Retinal pigment epithelial cell (primary cell): ENCODE measurements around the gene MED31.
"Not testable (repeated sequence)": the region's sequence is repeated elsewhere in the genome, so short reads cannot be mapped to it uniquely, and the experiment has no call there.

ENCODE experiments used
- DNase-seq: peaks from one replicate; pipeline ENCODE4 v3.0.0-alpha.2; 2010; ENCODE audit warnings: low read depth
- H3K4me3 ChIP-seq: 2 replicates; pipeline ENCODE4 v1.5.1; 2011; ENCODE audit warnings: mild to moderate bottlenecking, low read length, control low read depth, moderate library complexity
- TF ChIP-seq, protein P1 (sequence below): conservative IDR thresholded peaks from 2 replicates; pipeline ENCODE4 v1.5.1; 2011; ENCODE audit warnings: low read depth, low read length, control low read depth, inconsistent platforms

MED31 gene

DNA sequence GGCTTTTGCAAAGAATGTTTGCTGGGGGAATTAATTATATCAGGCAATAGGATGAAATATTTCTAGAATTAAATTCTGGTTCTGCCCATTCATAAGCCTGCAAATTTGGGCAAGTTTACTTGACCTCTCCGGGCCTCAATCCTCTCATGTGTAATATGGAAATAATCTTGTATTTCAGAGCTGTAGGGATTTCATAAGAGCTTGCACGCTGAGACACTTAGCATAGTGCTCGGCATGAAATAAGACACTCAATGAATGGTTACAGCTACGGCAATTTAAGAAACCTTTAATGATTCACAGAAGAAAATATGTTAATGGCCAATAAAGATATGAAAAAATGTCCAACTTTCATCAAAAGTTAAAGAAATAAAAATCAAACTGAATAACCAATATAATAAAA lies 54.5 kb downstream of the MED31 start:
- TF ChIP-seq, protein P1, sequence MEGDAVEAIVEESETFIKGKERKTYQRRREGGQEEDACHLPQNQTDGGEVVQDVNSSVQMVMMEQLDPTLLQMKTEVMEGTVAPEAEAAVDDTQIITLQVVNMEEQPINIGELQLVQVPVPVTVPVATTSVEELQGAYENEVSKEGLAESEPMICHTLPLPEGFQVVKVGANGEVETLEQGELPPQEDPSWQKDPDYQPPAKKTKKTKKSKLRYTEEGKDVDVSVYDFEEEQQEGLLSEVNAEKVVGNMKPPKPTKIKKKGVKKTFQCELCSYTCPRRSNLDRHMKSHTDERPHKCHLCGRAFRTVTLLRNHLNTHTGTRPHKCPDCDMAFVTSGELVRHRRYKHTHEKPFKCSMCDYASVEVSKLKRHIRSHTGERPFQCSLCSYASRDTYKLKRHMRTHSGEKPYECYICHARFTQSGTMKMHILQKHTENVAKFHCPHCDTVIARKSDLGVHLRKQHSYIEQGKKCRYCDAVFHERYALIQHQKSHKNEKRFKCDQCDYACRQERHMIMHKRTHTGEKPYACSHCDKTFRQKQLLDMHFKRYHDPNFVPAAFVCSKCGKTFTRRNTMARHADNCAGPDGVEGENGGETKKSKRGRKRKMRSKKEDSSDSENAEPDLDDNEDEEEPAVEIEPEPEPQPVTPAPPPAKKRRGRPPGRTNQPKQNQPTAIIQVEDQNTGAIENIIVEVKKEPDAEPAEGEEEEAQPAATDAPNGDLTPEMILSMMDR: no peak
- no peak for DNase-seq
- no peak overlapping the region for H3K4me3 ChIP-seq

GRCh38 chr17:6596511-6596910 lies 54.9 kb downstream of the MED31 start:
- TF ChIP-seq, protein P1: no peak
- no peak overlapping the region for H3K4me3 ChIP-seq
- DNase-seq: no peak

DNA sequence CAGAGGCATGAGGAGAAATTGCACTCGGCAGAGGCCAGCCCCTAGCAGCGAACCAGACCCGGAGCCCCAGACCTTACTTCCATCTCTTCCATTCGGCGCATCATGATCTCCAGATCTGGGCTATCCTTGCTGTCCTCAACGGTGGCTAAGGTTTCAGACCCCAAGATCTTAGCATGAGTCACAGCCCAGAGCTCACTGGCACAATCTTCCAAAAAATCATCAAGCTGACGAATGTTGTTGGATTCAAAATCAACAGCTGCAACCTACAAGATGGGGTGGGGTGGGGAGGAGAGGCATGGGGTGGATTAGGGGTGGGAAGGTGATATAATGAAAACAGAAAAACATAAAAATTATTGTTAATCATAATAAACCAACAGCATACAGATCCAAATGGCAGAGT lies 55.3 kb downstream of the MED31 start:
- H3K4me3 ChIP-seq: no peak overlapping the region
- DNase-seq: no peak
- TF ChIP-seq, protein P1: no peak

DNA sequence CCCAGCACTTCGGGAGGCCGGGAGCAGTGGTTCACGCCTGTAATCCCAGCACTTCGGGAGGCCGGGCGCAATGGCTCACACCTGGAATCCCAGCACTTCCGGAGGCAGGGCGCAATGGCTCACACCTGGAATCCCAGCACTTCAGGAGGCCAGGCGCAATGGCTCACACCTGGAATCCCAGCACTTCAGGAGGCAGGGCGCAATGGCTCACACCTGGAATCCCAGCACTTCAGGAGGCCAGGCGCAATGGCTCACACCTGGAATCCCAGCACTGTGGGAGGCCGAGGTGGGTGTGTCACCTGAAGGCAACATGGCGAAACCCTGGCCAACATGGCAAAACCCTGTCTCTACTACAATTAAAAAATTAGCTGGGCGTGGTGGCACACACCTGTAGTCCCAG lies 58.0 kb downstream of the MED31 start:
- not testable (repeated sequence) for DNase-seq, H3K4me3 ChIP-seq
